SK-N-SH (cell line): ENCODE results near the gene UBFD1. TPM values are rescaled to one million over a fixed set of nuclear protein-coding genes. Genes with fewer than 3 reads are reported as not detected.

Experiments
- CTCF ChIA-PET: fragments of 300-600, 350-600 bp; formaldehyde crosslinking; extraction: SDS; loops from one replicate; lab custom pipeline; 2021; lab: Yijun Ruan, JAX
- POLR2A ChIA-PET: fragments of 350-600 bp; sonication (Branson Sonifier 250); formaldehyde crosslinking; extraction: SDS; loops from one replicate; lab custom pipeline; 2020; ENCODE audit warnings: antibody characterized with exemption, inconsistent platforms; lab: Yijun Ruan, JAX
- DNase-seq: peaks from one replicate; pipeline ENCODE4 v3.0.0; 2012
- H2AFZ ChIP-seq: fragments of 200-600 bp; sonication (generic); 2 replicates; pipeline ENCODE4 v1.8.1; 2016; ENCODE audit warnings: antibody characterized with exemption, mild to moderate bottlenecking, low read depth
- H3F3A ChIP-seq: fragments of 200-600 bp; sonication (generic); replicated peaks from 2 replicates; pipeline ENCODE3; 2016; ENCODE audit warnings: antibody characterized with exemption, mild to moderate bottlenecking; ENCODE audit not compliant: insufficient read depth
- H3K27ac ChIP-seq, 2 experiments: fragments of 200-500 bp in 1 of 2; fragments of 200-600 bp in 1 of 2; sonication (Bioruptor generic) in 1 of 2; sonication (generic), shearing (Covaris generic) in 1 of 2; 2 replicates each; pipeline versions ENCODE4 v1.5.1 to v1.6.1; 2014 to 2016; ENCODE audit warnings: low read depth in 2 of 2, inconsistent platforms in 1 of 2, low read length in 1 of 2, mild to moderate bottlenecking in 1 of 2, mixed read lengths in 1 of 2
- H3K27me3 ChIP-seq: fragments of 200-600 bp; sonication (generic), shearing (Covaris generic); 2 replicates; pipeline ENCODE4 v1.6.1; 2016; ENCODE audit warnings: mixed run types; ENCODE audit not compliant: insufficient read depth
- H3K36me3 ChIP-seq, 2 experiments: fragments of 200-500 bp in 1 of 2; fragments of 200-600 bp in 1 of 2; sonication (Bioruptor generic) in 1 of 2; sonication (generic) in 1 of 2; replicated peaks in 1 of 2; 2 replicates each; pipeline versions ENCODE3 to v1.5.1; 2014 to 2016; ENCODE audit warnings: low read length in 1 of 2, mild to moderate bottlenecking in 1 of 2; ENCODE audit not compliant: insufficient read depth in 2 of 2, control insufficient read depth in 1 of 2
- H3K4me1 ChIP-seq, 2 experiments: fragments of 200-500 bp in 1 of 2; fragments of 200-600 bp in 1 of 2; sonication (Bioruptor generic) in 1 of 2; sonication (generic), shearing (Covaris generic) in 1 of 2; 2 replicates each; pipeline versions ENCODE4 v1.5.1 to v1.6.1; 2014 to 2016; ENCODE audit warnings: low read depth in 1 of 2, low read length in 1 of 2, mixed run types in 1 of 2; ENCODE audit not compliant: insufficient read depth in 2 of 2, control insufficient read depth in 1 of 2
- H3K4me2 ChIP-seq: fragments of 200-600 bp; sonication (generic), shearing (Covaris generic); 2 replicates; pipeline ENCODE4 v1.6.1; 2017; ENCODE audit warnings: mixed run types
- H3K4me3 ChIP-seq, 2 experiments: fragments of 200-500 bp in 1 of 2; fragments of 200-600 bp in 1 of 2; sonication (Bioruptor generic) in 1 of 2; sonication (generic), shearing (Covaris generic) in 1 of 2; 2 replicates each; pipeline versions ENCODE4 v1.5.1 to v1.8.1; 2014 to 2016; ENCODE audit warnings: low read depth in 2 of 2, inconsistent platforms in 1 of 2, low read length in 1 of 2, mild to moderate bottlenecking in 1 of 2, mixed read lengths in 1 of 2, moderate library complexity in 1 of 2
- H3K79me2 ChIP-seq: fragments of 200-600 bp; sonication (generic); 2 replicates; pipeline ENCODE4 v1.8.1; 2017; ENCODE audit warnings: mild to moderate bottlenecking; ENCODE audit not compliant: insufficient read depth
- H3K9ac ChIP-seq: fragments of 200-600 bp; sonication (generic); 2 replicates; pipeline ENCODE4 v1.6.1; 2017; ENCODE audit warnings: mixed run types
- H3K9me2 ChIP-seq: fragments of 200-600 bp; sonication (generic); 2 replicates; pipeline ENCODE4 v1.6.1; 2017; ENCODE audit warnings: mixed run types
- H3K9me3 ChIP-seq: fragments of 200-600 bp; sonication (generic); 2 replicates; pipeline ENCODE4 v1.6.1; 2017; ENCODE audit warnings: mixed run types, mild to moderate bottlenecking, moderate library complexity
- H4K20me1 ChIP-seq: fragments of 200-600 bp; sonication (generic); 2 replicates; pipeline ENCODE4 v1.6.1; 2017; ENCODE audit warnings: mild to moderate bottlenecking, mixed run types; ENCODE audit not compliant: insufficient read depth
- CHD2 ChIP-seq: fragments of 150-350 bp; IDR thresholded peaks from 2 replicates; pipeline ENCODE4 v1.6.1; 2018; ENCODE audit warnings: low read length; ENCODE audit not compliant: partially characterized antibody
- FOSL2 ChIP-seq: IDR thresholded peaks from 2 replicates; pipeline ENCODE4 v1.4.0; 2012; ENCODE audit warnings: low read depth, mild to moderate bottlenecking, moderate library complexity, borderline replicate concordance
- GABPA ChIP-seq: IDR thresholded peaks from 2 replicates; pipeline ENCODE4 v1.4.0; 2012; ENCODE audit warnings: low read depth, mild to moderate bottlenecking
- GATA2 ChIP-seq: sonication (generic); formaldehyde crosslinking; IDR thresholded peaks from 2 replicates; pipeline ENCODE4 v1.5.0; 2020; ENCODE audit warnings: mild to moderate bottlenecking, missing genetic modification reagents
- MEF2A ChIP-seq: IDR thresholded peaks from 2 replicates; pipeline ENCODE4 v1.4.0; 2012; ENCODE audit warnings: low read depth, borderline replicate concordance
- MXI1 ChIP-seq: IDR thresholded peaks from 2 replicates; pipeline ENCODE4 v1.6.1; 2012; ENCODE audit warnings: mild to moderate bottlenecking, low read depth, low read length, improper control_type of control experiment
- NFIC ChIP-seq: IDR thresholded peaks from 2 replicates; pipeline ENCODE4 v1.4.0; 2012; ENCODE audit warnings: borderline replicate concordance
- RAD21 ChIP-seq: IDR thresholded peaks from 2 replicates; pipeline ENCODE4 v1.6.1; 2012; ENCODE audit warnings: mild to moderate bottlenecking, low read length
- RCOR1 ChIP-seq: fragments of 150-350 bp; IDR thresholded peaks from 2 replicates; pipeline ENCODE4 v1.6.1; 2017; ENCODE audit warnings: antibody characterized with exemption, low read length
- SMC3 ChIP-seq: IDR thresholded peaks from 2 replicates; pipeline ENCODE4 v1.6.1; 2012; ENCODE audit warnings: low read depth, low read length, improper control_type of control experiment
- TAF1 ChIP-seq: IDR thresholded peaks from 2 replicates; pipeline ENCODE4 v1.6.1; 2012; ENCODE audit warnings: low read depth, mild to moderate bottlenecking, low read length, moderate library complexity, borderline replicate concordance
- USF1 ChIP-seq: IDR thresholded peaks from 2 replicates; pipeline ENCODE4 v1.4.0; 2012; ENCODE audit warnings: low read depth, borderline replicate concordance
- YY1 ChIP-seq: IDR thresholded peaks from 2 replicates; pipeline ENCODE4 v1.4.0; 2012; ENCODE audit warnings: low read depth, mild to moderate bottlenecking
- WGBS: methylation state at CpG from one replicate; pipeline ENCODE4 v1.1.6; 2017; ENCODE audit warnings: low lambda C conversion rate; 5-methylcytosine and 5-hydroxymethylcytosine counted together
- polyA plus RNA-seq, 3 experiments: library from polyadenylated mRNA; depleted of rRNA; stranded (reverse); fragments of >200 nt; gene quantifications; 2 replicates each; pipeline ENCODE4 v1.2.3, GENCODE V29; 2012
- TF ChIP-seq, protein P1 (sequence below): IDR thresholded peaks from 2 replicates; pipeline ENCODE4; 2012
- TF ChIP-seq, protein P2 (sequence below): fragments of 150-350 bp; IDR thresholded peaks from 2 replicates; pipeline ENCODE4 v1.6.1; 2016; ENCODE audit warnings: mild to moderate bottlenecking, low read depth, low read length
- TF ChIP-seq, protein P3 (sequence below): IDR thresholded peaks from 2 replicates; pipeline ENCODE4 v1.4.0; 2012; ENCODE audit warnings: low read depth
- TF ChIP-seq, protein P4 (sequence below): fragments of 150-350 bp; IDR thresholded peaks from 2 replicates; pipeline ENCODE4 v1.6.1; 2017; ENCODE audit warnings: antibody characterized with exemption, low read length, low read depth, borderline replicate concordance
- TF ChIP-seq, protein P5 (sequence below): IDR thresholded peaks from 2 replicates; pipeline ENCODE4 v1.4.0; 2012; ENCODE audit warnings: low read depth, borderline replicate concordance

The UBFD1 gene
- polyA plus RNA-seq, 1 of the 3 experiments (the other 2 are of a cell fraction), result 66.1 TPM

DNA sequence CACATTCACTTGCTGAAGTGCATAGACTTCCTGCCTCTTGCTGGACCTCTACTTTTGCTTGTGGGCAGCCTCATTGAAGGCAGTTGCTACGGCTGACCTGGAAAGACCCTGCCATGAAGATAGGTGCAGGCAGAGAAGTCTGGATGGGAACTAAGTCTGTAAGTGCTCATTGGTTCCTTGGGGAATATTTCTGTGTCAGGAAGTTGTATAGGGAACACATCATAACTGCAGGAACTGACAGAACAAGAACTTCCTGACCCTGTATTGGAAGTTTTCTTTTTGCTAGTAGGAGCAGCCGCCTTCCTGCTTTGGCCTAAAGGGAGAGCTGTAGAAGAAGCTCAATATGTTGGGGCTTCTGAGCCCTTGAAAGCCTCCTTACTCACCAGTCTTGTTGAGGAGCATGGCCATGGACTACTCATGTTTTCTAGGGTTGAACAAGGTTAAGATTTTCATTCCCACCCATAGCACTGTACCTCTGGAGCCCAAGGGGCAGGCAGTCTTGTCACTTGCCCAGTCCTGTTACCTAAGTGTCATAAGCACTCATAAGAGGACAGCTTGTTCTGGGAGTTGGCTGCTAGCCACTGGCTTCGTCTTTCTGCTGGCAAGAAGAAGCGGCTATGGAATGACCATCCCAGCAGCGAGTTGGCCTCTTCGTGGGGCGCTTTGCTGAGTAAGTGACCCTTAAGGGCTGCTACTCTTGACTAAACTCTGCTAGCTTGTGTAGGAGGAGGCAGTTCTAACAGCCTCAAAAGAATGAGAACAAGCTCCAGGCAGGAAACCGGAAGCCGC lies 7.2 kb downstream of the UBFD1 start:
- H3K9me2 ChIP-seq, result no peaks in the 10 kb centered on the region
- no peak overlapping the region for H3K9ac ChIP-seq
- peaks cover 8% of the 10 kb centered on the region for H3F3A ChIP-seq
- H3K9me3 ChIP-seq, result no peaks in the 10 kb centered on the region
- ChIA-PET CTCF (no interaction called here), POLR2A (no interaction called here)
- peaks cover 81 to 82% of the 10 kb centered on the region in 2 experiments for H3K36me3 ChIP-seq
- H4K20me1 ChIP-seq, result no peaks in the 10 kb centered on the region; the same call in none of the 2 replicates
- DNase-seq, result no peak
- no peak overlapping the region for H2AFZ ChIP-seq
- H3K79me2 ChIP-seq, result peaks cover 45% of the 10 kb centered on the region
- peaks cover 0 to 2% of the 10 kb centered on the region in 2 experiments; a peak in 3 of 4 replicates for H3K4me1 ChIP-seq
- H3K27me3 ChIP-seq, result no peaks in the 10 kb centered on the region
- no peak overlapping the region for H3K4me3 ChIP-seq
- TF ChIP-seq, protein P1, sequence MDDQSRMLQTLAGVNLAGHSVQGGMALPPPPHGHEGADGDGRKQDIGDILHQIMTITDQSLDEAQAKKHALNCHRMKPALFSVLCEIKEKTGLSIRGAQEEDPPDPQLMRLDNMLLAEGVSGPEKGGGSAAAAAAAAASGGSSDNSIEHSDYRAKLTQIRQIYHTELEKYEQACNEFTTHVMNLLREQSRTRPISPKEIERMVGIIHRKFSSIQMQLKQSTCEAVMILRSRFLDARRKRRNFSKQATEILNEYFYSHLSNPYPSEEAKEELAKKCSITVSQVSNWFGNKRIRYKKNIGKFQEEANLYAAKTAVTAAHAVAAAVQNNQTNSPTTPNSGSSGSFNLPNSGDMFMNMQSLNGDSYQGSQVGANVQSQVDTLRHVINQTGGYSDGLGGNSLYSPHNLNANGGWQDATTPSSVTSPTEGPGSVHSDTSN, result no peak
- TF ChIP-seq, protein P2, sequence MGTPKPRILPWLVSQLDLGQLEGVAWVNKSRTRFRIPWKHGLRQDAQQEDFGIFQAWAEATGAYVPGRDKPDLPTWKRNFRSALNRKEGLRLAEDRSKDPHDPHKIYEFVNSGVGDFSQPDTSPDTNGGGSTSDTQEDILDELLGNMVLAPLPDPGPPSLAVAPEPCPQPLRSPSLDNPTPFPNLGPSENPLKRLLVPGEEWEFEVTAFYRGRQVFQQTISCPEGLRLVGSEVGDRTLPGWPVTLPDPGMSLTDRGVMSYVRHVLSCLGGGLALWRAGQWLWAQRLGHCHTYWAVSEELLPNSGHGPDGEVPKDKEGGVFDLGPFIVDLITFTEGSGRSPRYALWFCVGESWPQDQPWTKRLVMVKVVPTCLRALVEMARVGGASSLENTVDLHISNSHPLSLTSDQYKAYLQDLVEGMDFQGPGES, result no peak
- TF ChIP-seq, protein P3, sequence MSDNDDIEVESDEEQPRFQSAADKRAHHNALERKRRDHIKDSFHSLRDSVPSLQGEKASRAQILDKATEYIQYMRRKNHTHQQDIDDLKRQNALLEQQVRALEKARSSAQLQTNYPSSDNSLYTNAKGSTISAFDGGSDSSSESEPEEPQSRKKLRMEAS, result no peak
- no peak for TF ChIP-seq RAD21
- TF ChIP-seq, protein P4, sequence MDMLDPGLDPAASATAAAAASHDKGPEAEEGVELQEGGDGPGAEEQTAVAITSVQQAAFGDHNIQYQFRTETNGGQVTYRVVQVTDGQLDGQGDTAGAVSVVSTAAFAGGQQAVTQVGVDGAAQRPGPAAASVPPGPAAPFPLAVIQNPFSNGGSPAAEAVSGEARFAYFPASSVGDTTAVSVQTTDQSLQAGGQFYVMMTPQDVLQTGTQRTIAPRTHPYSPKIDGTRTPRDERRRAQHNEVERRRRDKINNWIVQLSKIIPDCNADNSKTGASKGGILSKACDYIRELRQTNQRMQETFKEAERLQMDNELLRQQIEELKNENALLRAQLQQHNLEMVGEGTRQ, result no peak
- no peak for TF ChIP-seq CHD2
- TF ChIP-seq GATA2 (CRISPR knock-in tag), result no peak
- TF ChIP-seq TAF1, result no peak
- TF ChIP-seq YY1, result no peak
- no peak for TF ChIP-seq FOSL2
- TF ChIP-seq USF1, result no peak
- TF ChIP-seq, all 33 proteins: peak for 0
- H3K27ac ChIP-seq, result no peak overlapping the region
- WGBS, result 91% methylated on average over 9 of the region's 9 CpGs
- no peak overlapping the region for H3K4me2 ChIP-seq

GRCh38 chr16:23566724-23567123 lies 9.2 kb downstream of the UBFD1 start:
- H3K79me2 ChIP-seq, result peaks cover 25% of the 10 kb centered on the region; the same call in 1 of the 2 replicates
- no peak overlapping the region for H2AFZ ChIP-seq
- ChIA-PET CTCF (interaction anchor here (0.8 to 1.6 kb wide), 2 partner anchors 14 to 30 kb away, joined by 3 to 4 read pairs; no protein-coding TSS in a partner anchor), POLR2A (no interaction called here)
- WGBS, result 91% methylated on average over 8 of the region's 8 CpGs
- no peak overlapping the region for H3K27ac ChIP-seq
- no peak overlapping the region for H3K4me2 ChIP-seq
- no peak overlapping the region for H3K4me3 ChIP-seq
- peaks cover 77 to 81% of the 10 kb centered on the region in 2 experiments for H3K36me3 ChIP-seq
- no peaks in the 10 kb centered on the region for H3K27me3 ChIP-seq
- no peak overlapping the region for H3K9ac ChIP-seq
- DNase-seq, result no peak
- H3K9me2 ChIP-seq, result no peaks in the 10 kb centered on the region
- peaks cover 8% of the 10 kb centered on the region for H3F3A ChIP-seq
- H4K20me1 ChIP-seq, result no peaks in the 10 kb centered on the region; the same call in 1 of the 2 replicates
- H3K4me1 ChIP-seq, result no peaks in the 10 kb centered on the region
- no peaks in the 10 kb centered on the region for H3K9me3 ChIP-seq
- TF ChIP-seq RCOR1 (no peak), MXI1 (no peak), SMC3 (no peak), MEF2A (no peak), GABPA (no peak), FOSL2 (no peak), NFIC (no peak)
- TF ChIP-seq, protein P4, result no peak
- TF ChIP-seq, protein P5, sequence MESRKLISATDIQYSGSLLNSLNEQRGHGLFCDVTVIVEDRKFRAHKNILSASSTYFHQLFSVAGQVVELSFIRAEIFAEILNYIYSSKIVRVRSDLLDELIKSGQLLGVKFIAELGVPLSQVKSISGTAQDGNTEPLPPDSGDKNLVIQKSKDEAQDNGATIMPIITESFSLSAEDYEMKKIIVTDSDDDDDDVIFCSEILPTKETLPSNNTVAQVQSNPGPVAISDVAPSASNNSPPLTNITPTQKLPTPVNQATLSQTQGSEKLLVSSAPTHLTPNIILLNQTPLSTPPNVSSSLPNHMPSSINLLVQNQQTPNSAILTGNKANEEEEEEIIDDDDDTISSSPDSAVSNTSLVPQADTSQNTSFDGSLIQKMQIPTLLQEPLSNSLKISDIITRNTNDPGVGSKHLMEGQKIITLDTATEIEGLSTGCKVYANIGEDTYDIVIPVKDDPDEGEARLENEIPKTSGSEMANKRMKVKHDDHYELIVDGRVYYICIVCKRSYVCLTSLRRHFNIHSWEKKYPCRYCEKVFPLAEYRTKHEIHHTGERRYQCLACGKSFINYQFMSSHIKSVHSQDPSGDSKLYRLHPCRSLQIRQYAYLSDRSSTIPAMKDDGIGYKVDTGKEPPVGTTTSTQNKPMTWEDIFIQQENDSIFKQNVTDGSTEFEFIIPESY, result no peak
